T-helper 2 cell treated with Interferon-gamma antibody and Interleukin-4, amounts not matched to agents 5 μg/mL and 100 μg/mL, for 36 hours (primary cell): ENCODE measurements around the gene OSBP.
"Not testable (repeated sequence)": the region's sequence is repeated elsewhere in the genome, so short reads cannot be mapped to it uniquely, and the experiment has no call there.

Experiments
- DNase-seq: peaks from one replicate; pipeline ENCODE4 v3.0.0; 2021; ENCODE audit warnings: low spot score
- H3K27ac Mint-ChIP-seq: one replicate; pipeline ENCODE4 v1.8.0; 2021; ENCODE audit warnings: mild to moderate bottlenecking, mixed read lengths
- H3K27me3 Mint-ChIP-seq: one replicate; pipeline ENCODE4 v1.8.0; 2021; ENCODE audit warnings: low read depth, mixed read lengths
- H3K36me3 Mint-ChIP-seq: one replicate; pipeline ENCODE4 v1.8.0; 2021; ENCODE audit warnings: low read depth, mixed read lengths
- H3K4me1 Mint-ChIP-seq: one replicate; pipeline ENCODE4 v1.8.0; 2021; ENCODE audit warnings: low read depth, mixed read lengths
- H3K4me3 Mint-ChIP-seq: one replicate; pipeline ENCODE4 v1.8.0; 2022; ENCODE audit warnings: mild to moderate bottlenecking, moderate library complexity, mixed read lengths
- H3K9me3 Mint-ChIP-seq: one replicate; pipeline ENCODE4 v1.8.0; 2021; ENCODE audit warnings: mixed read lengths

OSBP gene

DNA sequence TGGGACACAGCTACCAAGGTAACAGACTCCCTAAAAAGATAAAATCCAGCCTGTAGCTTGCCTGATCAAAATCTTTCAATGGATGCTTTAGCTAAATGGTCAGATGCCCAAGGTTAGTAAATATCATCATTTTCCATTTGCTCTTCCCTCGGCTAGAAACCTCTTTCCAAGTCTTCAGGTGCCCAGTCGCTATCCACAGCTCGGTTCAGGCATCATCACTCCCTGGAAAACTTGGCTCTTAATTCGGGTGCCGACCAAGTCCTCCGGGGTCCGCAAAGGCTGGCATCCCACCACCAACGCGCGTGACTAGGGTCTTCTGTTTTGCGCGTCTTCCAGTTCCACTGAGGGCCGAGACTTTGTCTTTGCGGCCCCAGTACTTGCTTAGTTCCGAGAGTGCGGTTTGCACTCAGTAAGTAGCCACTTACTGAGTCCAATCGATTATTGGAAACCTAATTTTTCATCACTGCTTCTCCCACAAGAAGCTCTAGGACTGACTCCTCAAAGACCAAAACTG lies 59.9 kb downstream of the OSBP start:
- Mint-ChIP-seq H3K36me3 (no peaks in the 10 kb centered on the region), H3K4me3 (peak overlapping the region; percentile 89), H3K27me3 (peaks cover 35% of the 10 kb centered on the region), H3K4me1 (peaks cover 42% of the 10 kb centered on the region), H3K9me3 (no peaks in the 10 kb centered on the region), H3K27ac (peak overlapping the region; percentile 51)
- no peak for DNase-seq

DNA sequence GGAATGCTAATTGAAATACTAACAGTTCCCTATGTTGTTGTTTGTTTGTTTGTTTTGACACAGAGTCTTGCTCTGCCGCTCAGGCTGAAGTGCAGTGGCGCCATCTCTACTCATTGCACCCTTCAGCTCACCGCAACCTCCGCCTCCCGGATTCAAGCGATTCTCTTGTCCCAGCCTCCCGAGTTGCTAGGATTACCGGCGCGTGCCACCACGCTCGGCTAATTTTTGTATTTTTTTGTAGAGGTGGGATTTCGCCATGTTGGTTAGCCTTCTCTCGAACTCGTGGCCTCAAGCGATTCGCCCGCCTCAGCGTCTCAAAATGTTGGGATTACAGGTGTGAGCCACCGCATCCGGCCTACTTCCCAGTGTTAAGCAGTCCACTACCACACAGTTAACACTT lies 62.3 kb downstream of the OSBP start:
- Mint-ChIP-seq H3K4me1 (peaks cover 45% of the 10 kb centered on the region), H3K9me3 (no peaks in the 10 kb centered on the region), H3K27me3 (peaks cover 34% of the 10 kb centered on the region), H3K4me3 (no peak overlapping the region), H3K27ac (no peak overlapping the region), H3K36me3 (no peaks in the 10 kb centered on the region)
- DNase-seq = no peak

DNA sequence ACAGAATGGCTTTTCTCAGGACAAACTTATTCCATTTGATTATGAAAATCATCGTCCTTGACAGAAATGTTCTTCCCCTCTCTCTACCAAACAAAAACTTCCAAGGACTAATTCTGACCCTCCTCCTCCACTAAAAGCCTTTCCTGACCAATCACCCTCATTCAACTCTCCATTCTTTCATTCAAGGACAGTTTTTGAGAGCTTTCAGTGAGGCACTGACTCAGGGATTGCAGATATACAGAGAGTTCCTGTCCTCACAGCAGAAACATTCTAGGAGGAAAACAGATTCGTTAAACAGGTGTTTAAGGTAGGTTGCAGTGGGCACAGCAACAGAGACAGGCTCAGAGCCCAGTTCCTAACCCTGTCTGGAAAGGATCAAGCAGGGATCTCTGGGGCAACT lies 62.7 kb downstream of the OSBP start:
- Mint-ChIP-seq H3K9me3 (no peaks in the 10 kb centered on the region), H3K4me3 (no peak overlapping the region), H3K36me3 (no peaks in the 10 kb centered on the region), H3K27me3 (peaks cover 34% of the 10 kb centered on the region), H3K27ac (no peak overlapping the region), H3K4me1 (peaks cover 41% of the 10 kb centered on the region)
- DNase-seq = no peak

DNA sequence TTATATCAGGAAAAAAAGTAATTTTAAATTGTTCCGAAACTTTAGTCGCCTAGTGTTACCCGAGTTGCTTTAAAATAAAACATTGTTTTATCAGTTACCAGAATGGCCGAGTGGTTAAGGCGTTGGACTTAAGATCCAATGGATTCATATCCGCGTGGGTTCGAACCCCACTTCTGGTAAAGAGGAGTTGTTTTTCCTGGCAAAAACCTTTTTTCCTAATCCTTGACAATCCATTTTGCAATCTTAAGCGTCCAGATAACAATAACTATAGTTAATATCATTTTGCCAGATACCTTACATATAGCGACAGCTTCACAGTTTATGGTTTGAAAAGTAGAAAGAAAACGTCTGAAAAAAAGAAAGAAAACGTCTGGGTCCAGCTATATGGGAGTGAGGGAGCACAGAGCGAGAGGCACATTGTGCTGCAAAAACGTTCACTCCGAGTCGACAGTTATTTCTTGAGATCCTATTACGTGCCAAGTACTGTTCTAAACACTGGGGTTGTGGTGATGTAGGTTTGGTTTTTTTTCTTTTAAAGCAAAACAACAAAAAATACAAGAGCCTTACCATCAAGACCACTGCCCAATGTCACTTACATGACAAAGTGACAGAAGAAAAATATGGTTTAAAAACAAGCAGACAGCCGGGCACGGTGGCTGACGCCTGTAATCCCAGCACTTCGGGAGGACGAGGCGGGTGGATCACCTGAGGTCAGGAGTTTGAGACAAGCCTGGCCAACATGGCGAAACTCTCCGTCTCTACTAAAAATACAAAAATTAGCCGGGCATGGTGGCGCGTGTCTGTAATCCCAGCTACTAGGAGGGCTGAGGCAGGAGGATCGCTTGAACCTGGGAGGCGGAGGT lies 63.7 kb downstream of the OSBP start:
- peaks cover 35% of the 10 kb centered on the region for H3K4me1 Mint-ChIP-seq
- H3K36me3 Mint-ChIP-seq = no peaks in the 10 kb centered on the region
- H3K4me3 Mint-ChIP-seq = peak overlapping the region; percentile 80
- H3K27ac Mint-ChIP-seq = no peak overlapping the region
- DNase-seq = no peak
- peaks cover 30% of the 10 kb centered on the region for H3K27me3 Mint-ChIP-seq
- H3K9me3 Mint-ChIP-seq = no peaks in the 10 kb centered on the region

GRCh38 chr11:59550842-59551658 lies 64.5 kb downstream of the OSBP start:
- Mint-ChIP-seq H3K4me3 (peak overlapping the region; percentile 80), H3K9me3 (no peaks in the 10 kb centered on the region), H3K4me1 (peaks cover 29% of the 10 kb centered on the region), H3K27ac (peak overlapping the region; percentile 94), H3K36me3 (no peaks in the 10 kb centered on the region), H3K27me3 (peaks cover 30% of the 10 kb centered on the region)
- peak; percentile 78 for DNase-seq

DNA sequence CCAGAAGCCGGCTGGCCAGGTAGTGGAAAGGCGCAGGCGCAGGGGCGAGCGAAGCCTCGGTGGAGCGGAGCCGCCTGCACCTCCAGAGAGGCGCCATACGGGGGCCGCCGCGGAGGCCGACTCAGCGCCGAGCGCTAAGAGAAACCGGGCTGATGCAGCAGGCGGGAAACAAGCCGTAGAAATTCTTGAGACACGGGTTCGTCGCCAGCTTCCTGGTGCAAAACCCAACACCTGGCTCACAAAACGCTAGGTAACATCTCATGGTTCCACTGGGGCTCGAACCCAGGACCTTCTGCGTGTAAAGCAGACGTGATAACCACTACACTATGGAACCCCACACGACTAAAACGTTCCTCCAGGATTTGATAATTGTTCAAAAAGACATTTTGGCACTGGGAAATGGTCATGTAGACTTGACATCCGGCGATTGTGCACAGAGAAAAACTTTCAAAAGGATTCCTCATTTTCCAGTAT lies 65.2 kb downstream of the OSBP start:
- peak overlapping the region; percentile 94 for H3K27ac Mint-ChIP-seq
- no peaks in the 10 kb centered on the region for H3K36me3 Mint-ChIP-seq
- H3K27me3 Mint-ChIP-seq = peaks cover 24% of the 10 kb centered on the region
- H3K9me3 Mint-ChIP-seq = no peaks in the 10 kb centered on the region
- H3K4me3 Mint-ChIP-seq = peak overlapping the region; percentile 80
- DNase-seq = peak; percentile 89
- peaks cover 26% of the 10 kb centered on the region for H3K4me1 Mint-ChIP-seq

GRCh38 chr11:59548309-59548656 lies 67.3 kb downstream of the OSBP start:
- Mint-ChIP-seq H3K9me3 (no peaks in the 10 kb centered on the region), H3K4me1 (peaks cover 22% of the 10 kb centered on the region), H3K36me3 (no peaks in the 10 kb centered on the region), H3K27me3 (peaks cover 13% of the 10 kb centered on the region), H3K27ac (no peak overlapping the region), H3K4me3 (no peak overlapping the region)
- no peak for DNase-seq

- not testable (repeated sequence) for H3K4me3 Mint-ChIP-seq
These were observed 67.8 kb downstream of the OSBP start for GRCh38 chr11:59547605-59548308.

GRCh38 chr11:59545179-59546020 lies 70.2 kb downstream of the OSBP start:
- H3K36me3 Mint-ChIP-seq = no peaks in the 10 kb centered on the region
- H3K27ac Mint-ChIP-seq = no peak overlapping the region
- no peak for DNase-seq
- peaks cover 9% of the 10 kb centered on the region for H3K4me1 Mint-ChIP-seq
- no peaks in the 10 kb centered on the region for H3K9me3 Mint-ChIP-seq
- no peaks in the 10 kb centered on the region for H3K27me3 Mint-ChIP-seq
- no peak overlapping the region for H3K4me3 Mint-ChIP-seq

More at GRCh38 chr11:59547605-59548308, 67.8 kb downstream of the OSBP start:
- Mint-ChIP-seq H3K4me1 (peaks cover 22% of the 10 kb centered on the region), H3K27me3 (peaks cover 13% of the 10 kb centered on the region)
- not testable (repeated sequence) for H3K27ac Mint-ChIP-seq, H3K36me3 Mint-ChIP-seq, H3K9me3 Mint-ChIP-seq, DNase-seq

DNA sequence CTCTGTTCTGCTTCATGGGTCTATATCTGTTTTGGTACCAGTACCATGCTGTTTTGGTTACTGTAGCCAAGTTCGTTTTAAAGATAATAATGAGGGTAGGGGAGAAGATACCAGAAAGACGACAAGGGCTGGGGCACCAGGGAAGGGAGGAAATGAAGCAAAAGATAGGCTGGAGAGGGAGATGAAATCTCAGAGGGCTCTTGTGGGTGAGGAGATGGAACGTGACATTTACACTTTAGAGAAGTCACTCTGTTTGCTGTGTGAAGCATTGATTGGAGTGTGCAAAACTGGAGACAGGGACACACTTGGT lies 70.8 kb downstream of the OSBP start:
- no peak for DNase-seq
- no peak overlapping the region for H3K27ac Mint-ChIP-seq
- no peaks in the 10 kb centered on the region for H3K9me3 Mint-ChIP-seq
- H3K36me3 Mint-ChIP-seq = no peaks in the 10 kb centered on the region
- no peaks in the 10 kb centered on the region for H3K27me3 Mint-ChIP-seq
- H3K4me3 Mint-ChIP-seq = no peak overlapping the region
- peaks cover 9% of the 10 kb centered on the region for H3K4me1 Mint-ChIP-seq

DNA sequence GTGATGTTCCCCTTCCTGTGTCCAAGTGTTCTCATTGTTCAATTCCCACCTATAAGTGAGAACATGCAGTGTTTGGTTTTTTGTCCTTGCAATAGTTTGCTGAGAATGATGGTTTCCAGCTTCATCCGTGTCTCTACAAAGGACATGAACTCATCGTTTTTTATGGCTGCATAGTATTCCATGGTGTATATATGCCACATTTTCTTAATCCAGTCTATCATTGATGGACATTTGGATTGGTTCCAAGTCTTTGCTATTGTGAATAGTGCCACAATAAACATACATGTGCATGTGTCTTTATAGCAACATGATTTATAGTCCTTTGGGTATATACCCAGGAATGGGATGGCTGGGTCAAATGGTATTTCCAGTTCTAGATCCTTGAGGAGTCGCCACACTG lies 71.9 kb downstream of the OSBP start:
- H3K36me3 Mint-ChIP-seq, H3K4me1 Mint-ChIP-seq, DNase-seq, H3K9me3 Mint-ChIP-seq, H3K4me3 Mint-ChIP-seq, H3K27me3 Mint-ChIP-seq, H3K27ac Mint-ChIP-seq: not testable (repeated sequence)

- no peaks in the 10 kb centered on the region for H3K36me3 Mint-ChIP-seq
- H3K9me3 Mint-ChIP-seq = no peaks in the 10 kb centered on the region
- no peak overlapping the region for H3K4me3 Mint-ChIP-seq
- no peak overlapping the region for H3K27ac Mint-ChIP-seq
- no peak for DNase-seq
- H3K27me3 Mint-ChIP-seq = no peaks in the 10 kb centered on the region
- peaks cover 3% of the 10 kb centered on the region for H3K4me1 Mint-ChIP-seq
These were observed 73.3 kb downstream of the OSBP start for GRCh38 chr11:59542142-59542810.

- no peak overlapping the region for H3K27ac Mint-ChIP-seq
- H3K27me3 Mint-ChIP-seq = no peaks in the 10 kb centered on the region
- DNase-seq = no peak
- H3K4me1 Mint-ChIP-seq = peaks cover 2% of the 10 kb centered on the region
- H3K36me3 Mint-ChIP-seq = no peaks in the 10 kb centered on the region
- H3K4me3 Mint-ChIP-seq = no peak overlapping the region
- H3K9me3 Mint-ChIP-seq = no peaks in the 10 kb centered on the region
These were observed 80.9 kb downstream of the OSBP start for GRCh38 chr11:59534676-59535075.
